ENCODE results near the gene MAGEB2. TPM values are rescaled to one million over a fixed set of nuclear protein-coding genes. Genes with fewer than 3 reads are reported as not detected.

The MAGEB2 gene
- total RNA-seq, 1 donor from 2014 or later: not detected

GRCh38 chrX:30196322-30196721 is 19.0 kb upstream of the MAGEB2 start:
- Mint-ChIP-seq H3K36me3 (no peaks in the 10 kb centered on the region), H3K4me1 (ENCODE audit: unreplicated experiment) (no peaks in the 10 kb centered on the region), H3K9me3 (no peaks in the 10 kb centered on the region), H3K4me3 (no peak overlapping the region), H3K27me3 (no peaks in the 10 kb centered on the region), H3K27ac (no peak overlapping the region)
- TF ChIP-seq CTCF (conservative IDR thresholded peaks at IDR 0.05): peak; percentile 53
- DNase-seq (ENCODE audit: extremely low spot score, unreplicated experiment): no peak

- no peaks in the 10 kb centered on the region for H3K9me3 Mint-ChIP-seq
- no peak for DNase-seq (ENCODE audit: extremely low spot score, unreplicated experiment)
Observed at GRCh38 chrX:30212172-30212571, 3.2 kb upstream of the MAGEB2 start.

GRCh38 chrX:30217465-30217864 is 2.1 kb downstream of the MAGEB2 start:
- H3K27me3 Mint-ChIP-seq: no peaks in the 10 kb centered on the region
- H3K4me1 Mint-ChIP-seq (ENCODE audit: unreplicated experiment): peaks cover 4% of the 10 kb centered on the region
- TF ChIP-seq CTCF (conservative IDR thresholded peaks at IDR 0.05): no peak
- no peak overlapping the region for H3K4me3 Mint-ChIP-seq
- no peak for DNase-seq (ENCODE audit: extremely low spot score, unreplicated experiment)
- H3K27ac Mint-ChIP-seq: no peak overlapping the region
- H3K36me3 Mint-ChIP-seq: peaks cover 4% of the 10 kb centered on the region
- no peaks in the 10 kb centered on the region for H3K9me3 Mint-ChIP-seq

More at GRCh38 chrX:30212172-30212571, 3.2 kb upstream of the MAGEB2 start:
- Mint-ChIP-seq H3K36me3 (peaks cover 3% of the 10 kb centered on the region), H3K27me3 (no peaks in the 10 kb centered on the region), H3K4me1 (ENCODE audit: unreplicated experiment) (peaks cover 3% of the 10 kb centered on the region), H3K4me3 (no peak overlapping the region), H3K27ac (no peak overlapping the region)
- TF ChIP-seq CTCF (conservative IDR thresholded peaks at IDR 0.05): no peak

- H3K4me1 Mint-ChIP-seq (ENCODE audit: unreplicated experiment): peaks cover 7% of the 10 kb centered on the region
- H3K36me3 Mint-ChIP-seq: peaks cover 4% of the 10 kb centered on the region
- no peak overlapping the region for H3K4me3 Mint-ChIP-seq
- TF ChIP-seq CTCF (conservative IDR thresholded peaks at IDR 0.05): no peak
- H3K27me3 Mint-ChIP-seq: no peaks in the 10 kb centered on the region
- no peak for DNase-seq (ENCODE audit: extremely low spot score, unreplicated experiment)
- no peaks in the 10 kb centered on the region for H3K9me3 Mint-ChIP-seq
- H3K27ac Mint-ChIP-seq: no peak overlapping the region
Observed at GRCh38 chrX:30219372-30219771, 4.0 kb downstream of the MAGEB2 start.

GRCh38 chrX:30220661-30221060 is 5.3 kb downstream of the MAGEB2 start:
- H3K27me3 Mint-ChIP-seq: no peaks in the 10 kb centered on the region
- no peak for TF ChIP-seq CTCF (conservative IDR thresholded peaks at IDR 0.05)
- DNase-seq (ENCODE audit: extremely low spot score, unreplicated experiment): no peak
- H3K36me3 Mint-ChIP-seq: peaks cover 4% of the 10 kb centered on the region
- H3K4me3 Mint-ChIP-seq: no peak overlapping the region
- H3K4me1 Mint-ChIP-seq (ENCODE audit: unreplicated experiment): peaks cover 13% of the 10 kb centered on the region
- H3K27ac Mint-ChIP-seq: no peak overlapping the region
- H3K9me3 Mint-ChIP-seq: no peaks in the 10 kb centered on the region

- no peak for TF ChIP-seq CTCF (conservative IDR thresholded peaks at IDR 0.05)
- H3K27ac Mint-ChIP-seq: peak overlapping the region; percentile 44
- H3K4me1 Mint-ChIP-seq (ENCODE audit: unreplicated experiment): peaks cover 15% of the 10 kb centered on the region
- DNase-seq (ENCODE audit: extremely low spot score, unreplicated experiment): no peak
- H3K27me3 Mint-ChIP-seq: no peaks in the 10 kb centered on the region
- H3K36me3 Mint-ChIP-seq: no peaks in the 10 kb centered on the region
- peak overlapping the region; percentile 27 for H3K4me3 Mint-ChIP-seq
- no peaks in the 10 kb centered on the region for H3K9me3 Mint-ChIP-seq
Observed at GRCh38 chrX:30224536-30224935, 9.2 kb downstream of the MAGEB2 start.

All from type B pancreatic cell (in vitro differentiated cells).